PC-9 (cell line): Measurements from ENCODE around the gene RBM48. TPM values are rescaled to one million over a fixed set of nuclear protein-coding genes. Genes with fewer than 3 reads are reported as not detected.

ENCODE experiments used
- BruUV-seq: library from RNA; stranded (reverse); fragments of 400-500 nt; replicated peaks from 2 replicates; lab custom pipeline; 2021; lab: Mats Ljungman, UMichigan
- CTCF ChIA-PET: fragments of 300-600 bp; sonication (Branson Sonifier 250); formaldehyde crosslinking; loops from one replicate; lab custom pipeline; 2022; ENCODE audit warnings: antibody characterized with exemption; lab: Charles Lee
- POLR2A ChIA-PET: fragments of 300-600 bp; sonication (Branson Sonifier 250); formaldehyde crosslinking; loops from one replicate; lab custom pipeline; 2022; ENCODE audit warnings: antibody characterized with exemption; ENCODE audit not compliant: unreplicated experiment; lab: Charles Lee
- DNase-seq, 2 experiments: peaks; one replicate each; pipeline versions ENCODE4 v3.0.0 to v3.0.0-alpha.2; 2015 to 2022; ENCODE audit warnings: mixed read lengths in 1 of 2
- H2AFZ ChIP-seq: fragments of 200-600 bp; sonication (generic); 2 replicates; pipeline ENCODE4 v1.8.1; 2017; ENCODE audit warnings: antibody characterized with exemption
- H3F3A ChIP-seq: fragments of 200-600 bp; sonication (generic); 2 replicates; pipeline ENCODE4 v1.8.1; 2017; ENCODE audit warnings: antibody characterized with exemption, mild to moderate bottlenecking, low read depth; ENCODE audit not compliant: insufficient read depth
- H3K27ac ChIP-seq: fragments of 200-600 bp; sonication (generic); 2 replicates; pipeline ENCODE4 v1.6.1; 2016; ENCODE audit warnings: mixed run types
- H3K27me3 ChIP-seq: fragments of 200-600 bp; sonication (generic); 2 replicates; pipeline ENCODE4 v1.6.1; 2016; ENCODE audit warnings: low read depth, mixed run types; ENCODE audit not compliant: insufficient read depth
- H3K36me3 ChIP-seq: fragments of 200-600 bp; sonication (generic); 2 replicates; pipeline ENCODE4 v1.6.1; 2016; ENCODE audit warnings: low read depth, mixed run types
- H3K4me1 ChIP-seq: fragments of 200-600 bp; sonication (generic); replicated peaks from 2 replicates; pipeline ENCODE4 v1.6.1; 2016; ENCODE audit warnings: mixed run types; ENCODE audit not compliant: insufficient read depth
- H3K4me2 ChIP-seq: fragments of 200-600 bp; sonication (generic); 2 replicates; pipeline ENCODE4 v1.6.1; 2017; ENCODE audit warnings: mixed run types
- H3K4me3 ChIP-seq: fragments of 200-600 bp; sonication (generic); 2 replicates; pipeline ENCODE4 v1.6.1; 2016; ENCODE audit warnings: mixed run types
- H3K79me2 ChIP-seq: fragments of 200-600 bp; sonication (generic); 2 replicates; pipeline ENCODE4 v1.6.1; 2017; ENCODE audit warnings: low read depth, mixed run types
- H3K9me2 ChIP-seq: fragments of 200-600 bp; sonication (generic); 2 replicates; pipeline ENCODE4 v1.8.1; 2017; ENCODE audit warnings: mild to moderate bottlenecking; ENCODE audit not compliant: insufficient read depth
- H3K9me3 ChIP-seq: fragments of 200-600 bp; sonication (generic); 2 replicates; pipeline ENCODE4 v1.8.1; 2016; ENCODE audit warnings: low read depth; ENCODE audit not compliant: insufficient read depth
- H4K20me1 ChIP-seq: fragments of 200-600 bp; sonication (generic); 2 replicates; pipeline ENCODE4 v1.8.1; 2017; ENCODE audit not compliant: insufficient read depth
- EZH2 ChIP-seq: fragments of 200-600 bp; sonication (generic); IDR thresholded peaks from 2 replicates; pipeline ENCODE4 v1.8.0; 2017; ENCODE audit warnings: antibody characterized with exemption, low read depth
- intact Hi-C: fragments of 100-400 bp; cut with micrococcal nuclease; formaldehyde crosslinking; loops from one replicate; pipeline ENCODE4 v1.10.0; 2022; ENCODE audit not compliant: unreplicated experiment
- total RNA-seq: library from RNA; stranded (reverse); gene quantifications from 2 replicates; pipeline ENCODE4 v1.2.3, GENCODE V29; 2021
- TF ChIP-seq, protein P1 (sequence below): fragments of 200-600 bp; sonication (generic); conservative IDR thresholded peaks from 2 replicates; pipeline ENCODE4 v1.6.1; 2017; ENCODE audit warnings: mixed run types, antibody characterized with exemption, mild to moderate bottlenecking, moderate library complexity

RBM48 gene
- total RNA-seq, 1 experiment from 2014 or later = 11.5 TPM

- Histone ChIP-seq H3K27ac (no peak overlapping the region), H3F3A (no peaks in the 10 kb centered on the region), H3K27me3 (no peaks in the 10 kb centered on the region), H3K9me3 (no peaks in the 10 kb centered on the region), H3K9me2 (no peaks in the 10 kb centered on the region), H3K4me3 (no peak overlapping the region), H3K4me1 (no peaks in the 10 kb centered on the region), H2AFZ (no peak overlapping the region), H3K79me2 (no peaks in the 10 kb centered on the region), H4K20me1 (no peaks in the 10 kb centered on the region), H3K4me2 (no peak overlapping the region), H3K36me3 (no peaks in the 10 kb centered on the region)
- intact Hi-C loops = no loop called here
- DNase-seq = no peak
- BruUV-seq = no TSS peak
- ChIA-PET POLR2A (no interaction called here), CTCF (no interaction called here)
- no peak for TF ChIP-seq EZH2
- TF ChIP-seq, protein P1, sequence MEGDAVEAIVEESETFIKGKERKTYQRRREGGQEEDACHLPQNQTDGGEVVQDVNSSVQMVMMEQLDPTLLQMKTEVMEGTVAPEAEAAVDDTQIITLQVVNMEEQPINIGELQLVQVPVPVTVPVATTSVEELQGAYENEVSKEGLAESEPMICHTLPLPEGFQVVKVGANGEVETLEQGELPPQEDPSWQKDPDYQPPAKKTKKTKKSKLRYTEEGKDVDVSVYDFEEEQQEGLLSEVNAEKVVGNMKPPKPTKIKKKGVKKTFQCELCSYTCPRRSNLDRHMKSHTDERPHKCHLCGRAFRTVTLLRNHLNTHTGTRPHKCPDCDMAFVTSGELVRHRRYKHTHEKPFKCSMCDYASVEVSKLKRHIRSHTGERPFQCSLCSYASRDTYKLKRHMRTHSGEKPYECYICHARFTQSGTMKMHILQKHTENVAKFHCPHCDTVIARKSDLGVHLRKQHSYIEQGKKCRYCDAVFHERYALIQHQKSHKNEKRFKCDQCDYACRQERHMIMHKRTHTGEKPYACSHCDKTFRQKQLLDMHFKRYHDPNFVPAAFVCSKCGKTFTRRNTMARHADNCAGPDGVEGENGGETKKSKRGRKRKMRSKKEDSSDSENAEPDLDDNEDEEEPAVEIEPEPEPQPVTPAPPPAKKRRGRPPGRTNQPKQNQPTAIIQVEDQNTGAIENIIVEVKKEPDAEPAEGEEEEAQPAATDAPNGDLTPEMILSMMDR = no peak
Observed at GRCh38 chr7:92503767-92504166, 24.8 kb upstream of the RBM48 start.

DNA sequence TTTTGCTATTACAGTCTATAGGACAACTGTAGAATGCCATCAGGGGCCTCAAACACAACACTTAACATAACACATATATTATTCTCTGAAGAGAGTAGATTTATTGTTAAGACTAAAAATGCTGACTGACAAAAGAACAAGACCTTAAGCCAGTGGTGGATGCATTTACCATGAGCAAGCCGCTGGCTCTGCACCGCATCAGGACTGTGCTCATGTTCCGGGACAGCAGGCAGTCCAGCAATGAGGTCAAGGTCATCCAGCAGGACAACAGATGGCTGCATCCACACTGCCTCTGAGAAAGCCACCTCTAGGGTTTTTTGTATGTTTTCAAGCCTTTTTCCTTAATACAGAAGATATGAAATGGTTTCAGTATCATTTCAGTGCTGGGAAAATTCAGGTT is 24.0 kb upstream of the RBM48 start:
- no peaks in the 10 kb centered on the region for H3K36me3 ChIP-seq
- no peak overlapping the region for H3K4me3 ChIP-seq
- H3K79me2 ChIP-seq = no peaks in the 10 kb centered on the region
- no TSS peak for BruUV-seq
- ChIA-PET POLR2A (no interaction called here), CTCF (no interaction called here)
- H3K4me1 ChIP-seq = no peaks in the 10 kb centered on the region
- H4K20me1 ChIP-seq = no peaks in the 10 kb centered on the region
- no peak overlapping the region for H3K27ac ChIP-seq
- no peaks in the 10 kb centered on the region for H3F3A ChIP-seq
- H3K27me3 ChIP-seq = no peaks in the 10 kb centered on the region
- no peaks in the 10 kb centered on the region for H3K9me2 ChIP-seq
- TF ChIP-seq, protein P1 = no peak
- no peak for TF ChIP-seq EZH2
- intact Hi-C loops = no loop called here
- H3K9me3 ChIP-seq = no peaks in the 10 kb centered on the region
- no peak overlapping the region for H3K4me2 ChIP-seq
- no peak for DNase-seq
- H2AFZ ChIP-seq = no peak overlapping the region

- intact Hi-C loops = no loop called here
- Histone ChIP-seq H3K4me2 (no peak overlapping the region), H3F3A (no peaks in the 10 kb centered on the region), H3K4me1 (no peaks in the 10 kb centered on the region), H2AFZ (no peak overlapping the region), H3K9me3 (no peaks in the 10 kb centered on the region), H4K20me1 (no peaks in the 10 kb centered on the region), H3K9me2 (no peaks in the 10 kb centered on the region), H3K79me2 (no peaks in the 10 kb centered on the region), H3K27me3 (no peaks in the 10 kb centered on the region), H3K27ac (no peak overlapping the region), H3K4me3 (no peak overlapping the region), H3K36me3 (no peaks in the 10 kb centered on the region; the same call in 1 of the 2 replicates)
- TF ChIP-seq, protein P1 = no peak
- TF ChIP-seq EZH2 = no peak
- DNase-seq = no peak
- ChIA-PET POLR2A (interaction anchor here (0.7 kb wide), 1 partner anchor 266 kb away, joined by 3 read pairs; no protein-coding TSS in a partner anchor), CTCF (no interaction called here)
- no TSS peak for BruUV-seq
Observed at GRCh38 chr7:92506363-92506762, 22.2 kb upstream of the RBM48 start.
